ENCODE data around the gene TRIM33. TPM values are rescaled to one million over a fixed set of nuclear protein-coding genes. Genes with fewer than 3 reads are reported as not detected.

Gene TRIM33
- total and polyA plus RNA-seq, 2 donors (not counting 1 experiment from before 2014, with no cell fraction given) = 17.8 to 21.5 TPM

DNA sequence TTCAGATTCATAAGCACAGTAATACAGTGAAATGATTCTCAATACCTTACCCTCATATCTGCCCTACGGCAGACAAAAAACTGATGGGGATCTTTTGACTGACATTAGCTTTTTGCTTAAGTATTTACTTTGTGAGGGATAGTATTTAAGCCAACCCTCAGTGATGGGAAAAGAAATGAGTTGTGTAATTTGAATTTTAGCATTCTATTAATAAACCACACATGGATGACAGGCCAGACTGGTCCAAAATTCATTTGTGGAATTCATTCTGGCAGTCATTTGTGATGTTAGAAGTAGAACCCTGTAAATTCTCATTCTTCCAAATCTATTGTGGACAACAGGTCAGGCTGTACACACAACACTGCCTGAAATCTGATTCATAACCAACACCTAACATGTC lies 14.9 kb downstream of the TRIM33 start:
- H3K4me2 ChIP-seq (ENCODE audit: extremely low read depth, insufficient read depth, low read length) = no peak overlapping the region
- no peaks in the 10 kb centered on the region for H3K9me3 ChIP-seq (ENCODE audit: control insufficient read depth, insufficient read depth, low read depth, low read length)
- TF ChIP-seq CTCF (conservative IDR thresholded peaks at IDR 0.05 in 1 of 2, IDR thresholded peaks at IDR 0.05 in 1 of 2; ENCODE audit: low read depth in 1 of 2, low read length in 2 of 2) = no peak
- no peak for TF ChIP-seq EZH2 (IDR thresholded peaks at IDR 0.05; ENCODE audit: low read length, missing control alignments)
- no peak for DNase-seq (ENCODE audit: low read depth in 2 of 2)
- peaks cover 61% of the 10 kb centered on the region for H3K79me2 ChIP-seq (ENCODE audit: control insufficient read depth, insufficient read depth, low read length)
- no peaks in the 10 kb centered on the region for H3K4me1 ChIP-seq (ENCODE audit: control insufficient read depth, extremely low read depth, insufficient read depth, low read length)
- no peaks in the 10 kb centered on the region for H3K27me3 ChIP-seq (ENCODE audit: control insufficient read depth, insufficient read depth, low read length)
- H2AFZ ChIP-seq (ENCODE audit: low read length) = no peak overlapping the region
- H3K36me3 ChIP-seq (ENCODE audit: control insufficient read depth, insufficient read depth, low read length) = no peaks in the 10 kb centered on the region
- H3K27ac ChIP-seq (ENCODE audit: insufficient read depth, low read length) = no peak overlapping the region
- H3K4me3 ChIP-seq (replicated peaks in 1 of 4; ENCODE audit: control extremely low read depth in 1 of 4, insufficient read depth in 1 of 4, low read depth in 3 of 4, low read length in 4 of 4) = no peak overlapping the region
- H3K9ac ChIP-seq (ENCODE audit: insufficient read depth, low read length) = no peak overlapping the region
- H4K20me1 ChIP-seq (ENCODE audit: control insufficient read depth, extremely low read depth, insufficient read depth, low read length) = no peaks in the 10 kb centered on the region

- Histone ChIP-seq H3K27me3 (ENCODE audit: control insufficient read depth, insufficient read depth, low read length) (no peaks in the 10 kb centered on the region), H3K36me3 (ENCODE audit: control insufficient read depth, insufficient read depth, low read length) (no peaks in the 10 kb centered on the region), H3K4me3 (replicated peaks in 1 of 4; ENCODE audit: control extremely low read depth in 1 of 4, insufficient read depth in 1 of 4, low read depth in 3 of 4, low read length in 4 of 4) (no peak overlapping the region), H3K9me3 (ENCODE audit: control insufficient read depth, insufficient read depth, low read depth, low read length) (no peaks in the 10 kb centered on the region), H3K79me2 (ENCODE audit: control insufficient read depth, insufficient read depth, low read length) (peaks cover 61% of the 10 kb centered on the region), H3K4me1 (ENCODE audit: control insufficient read depth, extremely low read depth, insufficient read depth, low read length) (no peaks in the 10 kb centered on the region), H2AFZ (ENCODE audit: low read length) (no peak overlapping the region), H3K4me2 (ENCODE audit: extremely low read depth, insufficient read depth, low read length) (no peak overlapping the region), H4K20me1 (ENCODE audit: control insufficient read depth, extremely low read depth, insufficient read depth, low read length) (no peaks in the 10 kb centered on the region), H3K9ac (ENCODE audit: insufficient read depth, low read length) (no peak overlapping the region), H3K27ac (ENCODE audit: insufficient read depth, low read length) (no peak overlapping the region)
- TF ChIP-seq CTCF (conservative IDR thresholded peaks at IDR 0.05 in 1 of 2, IDR thresholded peaks at IDR 0.05 in 1 of 2; ENCODE audit: low read depth in 1 of 2, low read length in 2 of 2) (no peak), EZH2 (IDR thresholded peaks at IDR 0.05; ENCODE audit: low read length, missing control alignments) (no peak)
- DNase-seq (ENCODE audit: low read depth in 2 of 2) = no peak
Measured at GRCh38 chr1:114495486-114495885, 15.5 kb downstream of the TRIM33 start.

- H4K20me1 ChIP-seq (ENCODE audit: control insufficient read depth, extremely low read depth, insufficient read depth, low read length) = no peaks in the 10 kb centered on the region
- H3K36me3 ChIP-seq (ENCODE audit: control insufficient read depth, insufficient read depth, low read length) = no peaks in the 10 kb centered on the region
- no peak overlapping the region for H3K27ac ChIP-seq (ENCODE audit: insufficient read depth, low read length)
- H3K79me2 ChIP-seq (ENCODE audit: control insufficient read depth, insufficient read depth, low read length) = peaks cover 61% of the 10 kb centered on the region
- H3K4me1 ChIP-seq (ENCODE audit: control insufficient read depth, extremely low read depth, insufficient read depth, low read length) = no peaks in the 10 kb centered on the region
- no peaks in the 10 kb centered on the region for H3K27me3 ChIP-seq (ENCODE audit: control insufficient read depth, insufficient read depth, low read length)
- H3K9ac ChIP-seq (ENCODE audit: insufficient read depth, low read length) = no peak overlapping the region
- no peak overlapping the region for H3K4me3 ChIP-seq (replicated peaks in 1 of 4; ENCODE audit: control extremely low read depth in 1 of 4, insufficient read depth in 1 of 4, low read depth in 3 of 4, low read length in 4 of 4)
- DNase-seq (ENCODE audit: low read depth in 2 of 2) = no peak
- no peaks in the 10 kb centered on the region for H3K9me3 ChIP-seq (ENCODE audit: control insufficient read depth, insufficient read depth, low read depth, low read length)
- no peak overlapping the region for H2AFZ ChIP-seq (ENCODE audit: low read length)
- H3K4me2 ChIP-seq (ENCODE audit: extremely low read depth, insufficient read depth, low read length) = no peak overlapping the region
- TF ChIP-seq CTCF (conservative IDR thresholded peaks at IDR 0.05 in 1 of 2, IDR thresholded peaks at IDR 0.05 in 1 of 2; ENCODE audit: low read depth in 1 of 2, low read length in 2 of 2) (no peak), EZH2 (IDR thresholded peaks at IDR 0.05; ENCODE audit: low read length, missing control alignments) (no peak)
Measured at GRCh38 chr1:114492978-114493377, 18.0 kb downstream of the TRIM33 start.

Data from fibroblast of lung (primary cell).